ENCODE results near the gene NID1. TPM values are rescaled to one million over a fixed set of nuclear protein-coding genes. Genes with fewer than 3 reads are reported as not detected.

Gene NID1
- total and polyA plus RNA-seq, 2 of the 4 experiments (the other 2 are of a cell fraction): 21.9 to 83.3 TPM

- Histone ChIP-seq H3K18ac (ENCODE audit: low read depth, low read length) (peak overlapping the region; percentile 34), H3K27me3 (ENCODE audit: control insufficient read depth, insufficient read depth, low read length) (no peaks in the 10 kb centered on the region), H2BK15ac (ENCODE audit: low read depth, low read length) (peak overlapping the region; percentile 11; the same call in 1 of the 3 replicates), H2AK9ac (replicated peaks; ENCODE audit: low read depth, low read length, poor library complexity) (no peak overlapping the region), H3K4me3 (ENCODE audit: insufficient read depth, low read depth, low read length) (no peak overlapping the region), H3K9me3 (ENCODE audit: control insufficient read depth, insufficient read depth, low read length) (no peaks in the 10 kb centered on the region), H3K23ac (ENCODE audit: low read depth, low read length) (peak overlapping the region; percentile 10; the same call in 1 of the 2 replicates), H3K56ac (ENCODE audit: extremely low read depth, insufficient read depth, low read length) (no peak overlapping the region), H2AK5ac (ENCODE audit: low read depth, low read length) (peak overlapping the region; percentile 88), H3K4me2 (ENCODE audit: low read depth, low read length) (peak overlapping the region; percentile 25), H3K79me1 (ENCODE audit: low read depth in 1 of 2, low read length in 2 of 2) (peaks cover 0 to 18% of the 10 kb centered on the region in 2 experiments; a peak in 2 of 4 replicates), H2BK120ac (ENCODE audit: low read depth, low read length) (no peak overlapping the region), H4K91ac (ENCODE audit: insufficient read depth, low read depth, low read length) (no peak overlapping the region), H2BK5ac (ENCODE audit: low read depth, low read length, poor library complexity, severe bottlenecking) (no peak overlapping the region), H3K4me1 (ENCODE audit: control insufficient read depth, insufficient read depth, low read length) (peaks cover 6% of the 10 kb centered on the region), H3K27ac (ENCODE audit: insufficient read depth, low read length) (peak overlapping the region; percentile 87; the same call in 1 of the 2 replicates), H4K5ac (ENCODE audit: low read depth, low read length) (no peak overlapping the region; the same call in 1 of the 2 replicates), H2BK20ac (ENCODE audit: low read depth, low read length) (no peak overlapping the region), H3K36me3 (ENCODE audit: control insufficient read depth, insufficient read depth, low read length) (peaks cover 32% of the 10 kb centered on the region), H3K4ac (ENCODE audit: low read depth, low read length) (peak overlapping the region; percentile 70), H4K20me1 (ENCODE audit: insufficient read depth, low read length) (peaks cover 5% of the 10 kb centered on the region; the same call in 1 of the 2 replicates), H2AFZ (replicated peaks; ENCODE audit: low read length, poor library complexity) (peak overlapping the region; percentile 26), H3K9me1 (ENCODE audit: insufficient read depth, low read length) (peaks cover 12% of the 10 kb centered on the region), H3K14ac (replicated peaks; ENCODE audit: low read depth, low read length) (no peak overlapping the region; the same call in 1 of the 2 replicates), H4K8ac (ENCODE audit: low read depth in 2 of 2, low read length in 2 of 2) (peak overlapping the region in 1 of 2 experiments; percentile 39; a peak in 2 of 4 replicates), H3K9ac (ENCODE audit: low read depth, low read length) (no peak overlapping the region)
- TF ChIP-seq CTCF (conservative IDR thresholded peaks at IDR 0.05; ENCODE audit: low read depth, low read length) (no peak), USF2 (IDR thresholded peaks at IDR 0.05; ENCODE audit: low read depth, low read length) (peak; percentile 78)
- POLR2A ChIA-PET (ENCODE audit: unreplicated experiment): no interaction called here
- ATAC-seq (ENCODE audit: low read depth): peak; percentile 85
- no TSS peak for BruUV-seq (replicated peaks)
- dilution Hi-C loops (cut with HindIII; ENCODE audit: low sequenced_read_pairs, unreplicated experiment): no loop called here
- peak; percentile 79 for DNase-seq
- 65% methylated on average over 7 of the region's 13 CpGs; no CpG with 5 or more reads in 1 of the 2 experiments for WGBS, 2 experiments (ENCODE audit: extremely low coverage in 2 of 2, insufficient read length in 1 of 2)
- intact Hi-C loops (cut with micrococcal nuclease): loop anchor here (10.0 kb wide), 1 partner anchor 55 kb away; no protein-coding TSS in a partner anchor
- in situ Hi-C loops (cut with MboI; ENCODE audit: low sequenced_read_pairs): no loop called here
- CTCF ChIA-PET: interaction anchor here (0.6 to 1.4 kb wide), 3 partner anchors 12 to 68 kb away, joined by 3 read pairs; no protein-coding TSS in a partner anchor
Observed at GRCh38 chr1:236039740-236040685, 24.9 kb downstream of the NID1 start.
